Adrenal gland (tissue), 5 donors: Measurements from ENCODE around the gene OSBP.

Experiments
- CTCF ChIP-seq, 6 experiments: fragments of 450-650 bp in 4 of 6; fragments of 200-600 bp in 2 of 6; sonication (generic) in 1 of 6; IDR thresholded peaks; 1 replicate in 5 of 6; 2 replicates in 1 of 6; pipeline versions ENCODE4 v1.5.1 to v1.8.0; 2016 to 2021; ENCODE audit warnings: antibody characterized with exemption in 6 of 6, mild to moderate bottlenecking in 2 of 6, moderate library complexity in 1 of 6
- POLR2A ChIP-seq, 2 donors: fragments of 450-650 bp; IDR thresholded peaks; one replicate each; pipeline ENCODE4 v1.6.1; 2017; ENCODE audit warnings: antibody characterized with exemption in 2 of 2, mild to moderate bottlenecking in 2 of 2, moderate library complexity in 1 of 2
- donor health status: DM: no; HTN: no; CAD: no.

GRCh38 chr11:59659981-59660380 is 44.4 kb upstream of the OSBP start:
- TF ChIP-seq CTCF (IDR thresholded peaks at IDR 0.05) (no peak), POLR2A (IDR thresholded peaks at IDR 0.05) (no peak)
